GM23248 (cell line): ENCODE results near the gene CARS1. TPM values are rescaled to one million over a fixed set of nuclear protein-coding genes. Genes with fewer than 3 reads are reported as not detected.

ENCODE experiments used
- DNase-seq: peaks from one replicate; pipeline ENCODE4 v3.0.0-alpha.2; 2015
- H2AFZ ChIP-seq: fragments of 200-600 bp; sonication (generic); 2 replicates; pipeline ENCODE4 v1.6.1; 2016; ENCODE audit warnings: antibody characterized with exemption
- H3F3A ChIP-seq: fragments of 200-600 bp; sonication (generic); 2 replicates; pipeline ENCODE4 v1.6.1; 2016; ENCODE audit warnings: mild to moderate bottlenecking, antibody characterized with exemption, mixed run types; ENCODE audit not compliant: insufficient read depth
- H3K27ac ChIP-seq: fragments of 200-600 bp; sonication (generic); 2 replicates; pipeline ENCODE4 v1.5.1; 2016; ENCODE audit warnings: mild to moderate bottlenecking
- H3K27me3 ChIP-seq: fragments of 200-600 bp; sonication (generic); replicated peaks from 2 replicates; pipeline ENCODE4 v1.6.1; 2016; ENCODE audit warnings: mild to moderate bottlenecking; ENCODE audit not compliant: insufficient read depth
- H3K36me3 ChIP-seq: fragments of 200-600 bp; sonication (generic); 2 replicates; pipeline ENCODE4 v1.6.1; 2016; ENCODE audit warnings: low read depth, mild to moderate bottlenecking
- H3K4me1 ChIP-seq: fragments of 200-600 bp; sonication (generic); 2 replicates; pipeline ENCODE4 v1.6.1; 2016; ENCODE audit warnings: mild to moderate bottlenecking; ENCODE audit not compliant: insufficient read depth
- H3K4me2 ChIP-seq: fragments of 200-600 bp; sonication (generic); one replicate; pipeline ENCODE4 v1.6.1; 2016; ENCODE audit warnings: mild to moderate bottlenecking; ENCODE audit not compliant: unreplicated experiment
- H3K4me3 ChIP-seq: fragments of 200-600 bp; sonication (generic); 2 replicates; pipeline ENCODE4 v1.5.1; 2016; ENCODE audit warnings: mild to moderate bottlenecking
- H3K79me2 ChIP-seq: fragments of 200-600 bp; sonication (generic); 2 replicates; pipeline ENCODE4 v1.6.1; 2016; ENCODE audit warnings: mild to moderate bottlenecking; ENCODE audit not compliant: insufficient read depth
- H3K9ac ChIP-seq: fragments of 200-600 bp; sonication (generic); 2 replicates; pipeline ENCODE4 v1.6.1; 2016; ENCODE audit warnings: mild to moderate bottlenecking
- H3K9me2 ChIP-seq: fragments of 200-600 bp; sonication (generic); 2 replicates; pipeline ENCODE4 v1.6.1; 2016; ENCODE audit warnings: mixed run types, mild to moderate bottlenecking, moderate library complexity; ENCODE audit not compliant: insufficient read depth
- H3K9me3 ChIP-seq: fragments of 200-600 bp; sonication (generic); one replicate; pipeline ENCODE4 v1.6.1; 2017; ENCODE audit warnings: low read depth
- H4K20me1 ChIP-seq: fragments of 200-600 bp; sonication (generic); 2 replicates; pipeline ENCODE4 v1.6.0; 2016; ENCODE audit not compliant: insufficient read depth
- EZH2 ChIP-seq: fragments of 200-600 bp; sonication (generic); IDR thresholded peaks from 2 replicates; pipeline ENCODE4 v1.6.1; 2018; ENCODE audit warnings: antibody characterized with exemption, mild to moderate bottlenecking; ENCODE audit not compliant: insufficient read depth, poor library complexity, severe bottlenecking
- EZH2phosphoT487 ChIP-seq: fragments of 200-600 bp; sonication (generic); IDR thresholded peaks from 2 replicates; pipeline ENCODE4 v1.6.1; 2018; ENCODE audit warnings: antibody characterized with exemption, moderate library complexity, mild to moderate bottlenecking, low read depth; ENCODE audit not compliant: insufficient read depth
- WGBS, 2 experiments: methylation state at CpG; one replicate each; pipeline ENCODE4 v1.1.6; 2015 to 2017; ENCODE audit warnings: low lambda C conversion rate in 2 of 2, low coverage in 1 of 2; ENCODE audit errors: missing lambda C conversion rate in 2 of 2; 5-methylcytosine and 5-hydroxymethylcytosine counted together
- in situ Hi-C: fragments of 300-500 bp; cut with MboI; formaldehyde crosslinking; loops from 2 replicates; pipeline ENCODE4 v1.15.0; 2020
- polyA plus RNA-seq: library from polyadenylated mRNA; unstranded; fragments of >200 nt; fragmentation: Nextera tagmentation; extraction: Ambion mirVana; gene quantifications from 2 replicates; pipeline ENCODE4 v1.2.1, GENCODE V29; 2016
- total RNA-seq: library from RNA; depleted of rRNA; stranded (reverse); fragments of >200 nt; shearing (Covaris generic); gene quantifications from 2 replicates; pipeline ENCODE4 v1.2.3, GENCODE V29; 2014

Gene CARS1
- total and polyA plus RNA-seq, 2 experiments from 2014 or later: 111 to 115 TPM

GRCh38 chr11:3055891-3056290, 1.3 kb downstream of the CARS1 start:
- DNase-seq: no peak
- Histone ChIP-seq H3K9ac (peak overlapping the region; percentile 99), H3K4me2 (peak overlapping the region; percentile 91), H3K27ac (peak overlapping the region; percentile 84; the same call in 1 of the 2 replicates), H3K9me3 (no peaks in the 10 kb centered on the region), H3K9me2 (no peaks in the 10 kb centered on the region), H3K79me2 (peaks cover 63% of the 10 kb centered on the region), H3K4me1 (peaks cover 29% of the 10 kb centered on the region), H3K4me3 (peak overlapping the region; percentile 96), H3K27me3 (no peaks in the 10 kb centered on the region), H2AFZ (no peak overlapping the region), H4K20me1 (peaks cover 18% of the 10 kb centered on the region; the same call in 1 of the 2 replicates), H3K36me3 (peaks cover 7% of the 10 kb centered on the region; the same call in 1 of the 2 replicates), H3F3A (peaks cover 23% of the 10 kb centered on the region)
- 87 to 88% methylated on average over 8 of the region's 8 CpGs for WGBS, 2 experiments
- TF ChIP-seq EZH2 (no peak), EZH2phosphoT487 (no peak)
- in situ Hi-C loops: no loop called here

- Histone ChIP-seq H3K36me3 (peaks cover 7% of the 10 kb centered on the region; the same call in 1 of the 2 replicates), H3K27me3 (no peaks in the 10 kb centered on the region), H3K27ac (no peak overlapping the region), H3K4me1 (peaks cover 31% of the 10 kb centered on the region), H3K9me3 (no peaks in the 10 kb centered on the region), H3K9me2 (no peaks in the 10 kb centered on the region), H3K4me2 (no peak overlapping the region), H3F3A (peaks cover 13% of the 10 kb centered on the region; the same call in 1 of the 2 replicates), H2AFZ (no peak overlapping the region), H3K79me2 (peaks cover 94% of the 10 kb centered on the region), H3K9ac (no peak overlapping the region), H3K4me3 (no peak overlapping the region), H4K20me1 (peaks cover 25% of the 10 kb centered on the region)
- WGBS, 2 experiments: 85% methylated on average over 11 of the region's 11 CpGs
- in situ Hi-C loops: no loop called here
- TF ChIP-seq EZH2: no peak
- TF ChIP-seq EZH2phosphoT487: no peak
- DNase-seq: no peak
These were observed 4.7 kb downstream of the CARS1 start for GRCh38 chr11:3052567-3052966.

- Histone ChIP-seq H3K79me2 (peaks cover 97% of the 10 kb centered on the region), H3K9ac (no peak overlapping the region), H2AFZ (no peak overlapping the region), H3K9me2 (no peaks in the 10 kb centered on the region), H4K20me1 (peaks cover 25% of the 10 kb centered on the region), H3K4me1 (peaks cover 31% of the 10 kb centered on the region), H3K36me3 (peaks cover 7% of the 10 kb centered on the region; the same call in 1 of the 2 replicates), H3K27ac (no peak overlapping the region), H3K9me3 (no peaks in the 10 kb centered on the region), H3K4me2 (no peak overlapping the region), H3K4me3 (no peak overlapping the region), H3K27me3 (no peaks in the 10 kb centered on the region), H3F3A (peaks cover 13% of the 10 kb centered on the region; the same call in 1 of the 2 replicates)
- WGBS, 2 experiments: 80 to 81% methylated on average over 14 of the region's 14 CpGs
- TF ChIP-seq EZH2phosphoT487 (no peak), EZH2 (no peak)
- in situ Hi-C loops: no loop called here
- DNase-seq: no peak
These were observed 5.1 kb downstream of the CARS1 start for GRCh38 chr11:3052109-3052479.

- no peak overlapping the region for H3K4me2 ChIP-seq
- TF ChIP-seq EZH2: no peak
- no peak for TF ChIP-seq EZH2phosphoT487
- no peaks in the 10 kb centered on the region for H3K9me3 ChIP-seq
- in situ Hi-C loops: no loop called here
- peaks cover 7% of the 10 kb centered on the region; the same call in 1 of the 2 replicates for H3K36me3 ChIP-seq
- no peak overlapping the region for H2AFZ ChIP-seq
- H4K20me1 ChIP-seq: peaks cover 25% of the 10 kb centered on the region
- peak overlapping the region; percentile 92; the same call in 1 of the 2 replicates for H3K27ac ChIP-seq
- 73 to 74% methylated on average over 13 of the region's 13 CpGs for WGBS, 2 experiments
- H3K27me3 ChIP-seq: no peaks in the 10 kb centered on the region
- peaks cover 97% of the 10 kb centered on the region for H3K79me2 ChIP-seq
- peaks cover 13% of the 10 kb centered on the region; the same call in 1 of the 2 replicates for H3F3A ChIP-seq
- no peak overlapping the region for H3K4me3 ChIP-seq
- DNase-seq: no peak
- peaks cover 31% of the 10 kb centered on the region for H3K4me1 ChIP-seq
- no peaks in the 10 kb centered on the region for H3K9me2 ChIP-seq
- peak overlapping the region; percentile 5; the same call in 1 of the 2 replicates for H3K9ac ChIP-seq
These were observed 5.8 kb downstream of the CARS1 start for GRCh38 chr11:3051196-3052108.
